OCI-LY7 (cell line): ENCODE data around the gene FBN1.

Source experiments
- CTCF ChIP-seq: fragments of 200-600 bp; sonication (generic); conservative IDR thresholded peaks from 2 replicates; pipeline ENCODE4 v1.5.1; 2014; ENCODE audit warnings: mild to moderate bottlenecking, antibody characterized with exemption, low read length, moderate library complexity, mixed read lengths
- EZH2phosphoT487 ChIP-seq: fragments of 200-600 bp; sonication (generic); IDR thresholded peaks from 2 replicates; pipeline ENCODE4 v1.6.1; 2018; ENCODE audit warnings: low read depth, borderline replicate concordance, mild to moderate bottlenecking, mixed run types, antibody characterized with exemption, low read length, moderate library complexity, mixed read lengths

- TF ChIP-seq CTCF (no peak), EZH2phosphoT487 (no peak)
Observed at GRCh38 chr15:48654801-48655200, 9.3 kb upstream of the FBN1 start.
